GM19351 (cell line): Measurements from ENCODE around the gene RBM47.

Experiments used
- ATAC-seq: cut with Tn5 transposase; IDR thresholded peaks from one replicate; pipeline ENCODE4 v1.9.1; 2021; ENCODE audit warnings: mild to moderate bottlenecking, moderate library complexity; ENCODE audit not compliant: unreplicated experiment

RBM47 gene

GRCh38 chr4:40380647-40381046 is 249.0 kb downstream of the RBM47 start:
- no peak for ATAC-seq

- ATAC-seq = no peak
These were observed 250.4 kb downstream of the RBM47 start for GRCh38 chr4:40379248-40379647.

GRCh38 chr4:40378619-40379018 is 251.0 kb downstream of the RBM47 start:
- ATAC-seq = no peak

- ATAC-seq = no peak
These were observed 251.9 kb downstream of the RBM47 start for GRCh38 chr4:40377512-40378365.

- no peak for ATAC-seq
These were observed 254.0 kb downstream of the RBM47 start for GRCh38 chr4:40375620-40376019.

- ATAC-seq = no peak
These were observed 254.6 kb downstream of the RBM47 start for GRCh38 chr4:40375095-40375494.

- no peak for ATAC-seq
These were observed 256.0 kb downstream of the RBM47 start for GRCh38 chr4:40373636-40374035.
